PC-9 (cell line): ENCODE measurements around the gene EPB42.

Experiments
- EZH2 ChIP-seq: fragments of 200-600 bp; sonication (generic); IDR thresholded peaks from 2 replicates; pipeline ENCODE4 v1.8.0; 2017; ENCODE audit warnings: antibody characterized with exemption, low read depth
- TF ChIP-seq, protein P1 (sequence below): fragments of 200-600 bp; sonication (generic); conservative IDR thresholded peaks from 2 replicates; pipeline ENCODE4 v1.6.1; 2017; ENCODE audit warnings: mixed run types, antibody characterized with exemption, mild to moderate bottlenecking, moderate library complexity

GRCh38 chr15:43193710-43194109, 27.1 kb downstream of the EPB42 start:
- TF ChIP-seq, protein P1, sequence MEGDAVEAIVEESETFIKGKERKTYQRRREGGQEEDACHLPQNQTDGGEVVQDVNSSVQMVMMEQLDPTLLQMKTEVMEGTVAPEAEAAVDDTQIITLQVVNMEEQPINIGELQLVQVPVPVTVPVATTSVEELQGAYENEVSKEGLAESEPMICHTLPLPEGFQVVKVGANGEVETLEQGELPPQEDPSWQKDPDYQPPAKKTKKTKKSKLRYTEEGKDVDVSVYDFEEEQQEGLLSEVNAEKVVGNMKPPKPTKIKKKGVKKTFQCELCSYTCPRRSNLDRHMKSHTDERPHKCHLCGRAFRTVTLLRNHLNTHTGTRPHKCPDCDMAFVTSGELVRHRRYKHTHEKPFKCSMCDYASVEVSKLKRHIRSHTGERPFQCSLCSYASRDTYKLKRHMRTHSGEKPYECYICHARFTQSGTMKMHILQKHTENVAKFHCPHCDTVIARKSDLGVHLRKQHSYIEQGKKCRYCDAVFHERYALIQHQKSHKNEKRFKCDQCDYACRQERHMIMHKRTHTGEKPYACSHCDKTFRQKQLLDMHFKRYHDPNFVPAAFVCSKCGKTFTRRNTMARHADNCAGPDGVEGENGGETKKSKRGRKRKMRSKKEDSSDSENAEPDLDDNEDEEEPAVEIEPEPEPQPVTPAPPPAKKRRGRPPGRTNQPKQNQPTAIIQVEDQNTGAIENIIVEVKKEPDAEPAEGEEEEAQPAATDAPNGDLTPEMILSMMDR, result no peak
- TF ChIP-seq EZH2, result no peak
